HEK293 (cell line): ENCODE measurements around the gene MAPKAP1.

Experiments used
- CTCF ChIA-PET: fragments of 350-600 bp; formaldehyde crosslinking; extraction: SDS; loops from one replicate; lab custom pipeline; 2021; ENCODE audit warnings: antibody characterized with exemption; lab: Yijun Ruan, JAX
- POLR2A ChIA-PET: fragments of 300-600 bp; formaldehyde crosslinking; extraction: SDS; loops from one replicate; lab custom pipeline; 2020; ENCODE audit warnings: antibody characterized with exemption, inconsistent platforms; lab: Yijun Ruan, JAX
- H3K27ac ChIP-seq: fragments of 200-500 bp; sonication (Bioruptor generic); 2 replicates; pipeline ENCODE4 v1.5.1; 2014; ENCODE audit warnings: low read depth, low read length, control low read depth, inconsistent platforms; ENCODE audit errors: extremely low read depth
- H3K36me3 ChIP-seq, 2 experiments: fragments of 200-500 bp in 1 of 2; sonication (Bioruptor generic) in 1 of 2; 1 replicate in 1 of 2; 2 replicates in 1 of 2; pipeline ENCODE4 v1.5.1; 2014 to 2017; ENCODE audit warnings: inconsistent platforms in 2 of 2, low read length in 2 of 2; ENCODE audit not compliant: control insufficient read depth in 2 of 2, insufficient read depth in 1 of 2
- H3K4me1 ChIP-seq: fragments of 200-500 bp; sonication (Bioruptor generic); 2 replicates; pipeline ENCODE4 v1.5.1; 2014; ENCODE audit warnings: mild to moderate bottlenecking, low read length, inconsistent platforms; ENCODE audit not compliant: control insufficient read depth, insufficient read depth
- H3K4me3 ChIP-seq: 2 replicates; pipeline ENCODE4 v1.5.1; 2011; ENCODE audit warnings: low read depth, mild to moderate bottlenecking, control low read depth, low read length, moderate library complexity
- H3K9me3 ChIP-seq: fragments of 200-500 bp; sonication (Bioruptor generic); 2 replicates; pipeline ENCODE4 v1.5.1; 2014; ENCODE audit warnings: low read depth, low read length, inconsistent platforms; ENCODE audit not compliant: control insufficient read depth, insufficient read depth
- ATF2 ChIP-seq: fragments of 450-650 bp; formaldehyde crosslinking; IDR thresholded peaks from 2 replicates; pipeline ENCODE4 v1.5.1; 2016; ENCODE audit warnings: missing biosample characterization, missing genetic modification characterization, low read depth
- HOXD13 ChIP-seq: sonication (generic); formaldehyde crosslinking; IDR thresholded peaks from 2 replicates; pipeline ENCODE4 v1.8.0; 2022; ENCODE audit warnings: missing genetic modification reagents, borderline replicate concordance
- IKZF3 ChIP-seq: fragments of 450-650 bp; IDR thresholded peaks from 2 replicates; pipeline ENCODE4 v1.5.0; 2018; ENCODE audit warnings: missing biosample characterization, mild to moderate bottlenecking, missing genetic modification characterization, moderate library complexity
- SALL2 ChIP-seq: fragments of 450-650 bp; formaldehyde crosslinking; IDR thresholded peaks from 2 replicates; pipeline ENCODE4 v1.5.0; 2017; ENCODE audit warnings: missing biosample characterization, mild to moderate bottlenecking, missing genetic modification characterization, borderline replicate concordance
- TRIM28 ChIP-seq: IDR thresholded peaks from 2 replicates; pipeline ENCODE4 v1.6.1; 2011; ENCODE audit warnings: low read length, control low read depth, borderline replicate concordance
- ZFP37 ChIP-seq: fragments of 450-650 bp; formaldehyde crosslinking; IDR thresholded peaks from 2 replicates; pipeline ENCODE4 v1.5.1; 2016; ENCODE audit warnings: missing biosample characterization, missing genetic modification characterization
- ZNF114 ChIP-seq: fragments of 450-650 bp; formaldehyde crosslinking; IDR thresholded peaks from 2 replicates; pipeline ENCODE4 v1.5.0; 2017; ENCODE audit warnings: missing biosample characterization, missing genetic modification characterization
- ZNF121 ChIP-seq: fragments of 450-650 bp; formaldehyde crosslinking; IDR thresholded peaks from 2 replicates; pipeline ENCODE4 v1.5.1; 2016; ENCODE audit warnings: missing biosample characterization, missing genetic modification characterization
- ZNF138 ChIP-seq: fragments of 450-650 bp; formaldehyde crosslinking; IDR thresholded peaks from 2 replicates; pipeline ENCODE4 v1.5.1; 2016; ENCODE audit warnings: missing biosample characterization, missing genetic modification characterization, borderline replicate concordance
- ZNF26 ChIP-seq: fragments of 450-650 bp; formaldehyde crosslinking; IDR thresholded peaks from 2 replicates; pipeline ENCODE4 v1.5.1; 2016; ENCODE audit warnings: missing biosample characterization, missing genetic modification characterization
- ZNF292 ChIP-seq: fragments of 450-650 bp; formaldehyde crosslinking; IDR thresholded peaks from 2 replicates; pipeline ENCODE4 v1.5.1; 2016; ENCODE audit warnings: low read depth, missing biosample characterization, missing genetic modification characterization, borderline replicate concordance
- ZNF510 ChIP-seq: fragments of 450-650 bp; formaldehyde crosslinking; IDR thresholded peaks from 2 replicates; pipeline ENCODE4 v1.5.1; 2018; ENCODE audit warnings: mild to moderate bottlenecking, missing genetic modification characterization, missing biosample characterization; ENCODE audit not compliant: insufficient replicate concordance
- ZNF529 ChIP-seq: fragments of 450-650 bp; formaldehyde crosslinking; IDR thresholded peaks from 2 replicates; pipeline ENCODE4 v1.5.1; 2017; ENCODE audit warnings: missing genetic modification characterization, missing biosample characterization; ENCODE audit not compliant: insufficient replicate concordance
- ZNF530 ChIP-seq: fragments of 450-650 bp; formaldehyde crosslinking; IDR thresholded peaks from 2 replicates; pipeline ENCODE4 v1.5.1; 2016; ENCODE audit warnings: low read depth, missing biosample characterization, missing genetic modification characterization
- ZNF555 ChIP-seq: fragments of 450-650 bp; formaldehyde crosslinking; conservative IDR thresholded peaks from 2 replicates; pipeline ENCODE4 v1.5.1; 2017; ENCODE audit warnings: missing biosample characterization, mild to moderate bottlenecking, missing genetic modification characterization, inconsistent platforms
- ZNF561 ChIP-seq: fragments of 450-650 bp; IDR thresholded peaks from 2 replicates; pipeline ENCODE4 v1.5.1; 2018; ENCODE audit warnings: missing biosample characterization, missing genetic modification characterization, borderline replicate concordance
- ZNF624 ChIP-seq: fragments of 450-650 bp; formaldehyde crosslinking; IDR thresholded peaks from 2 replicates; pipeline ENCODE4 v1.5.1; 2017; ENCODE audit warnings: missing biosample characterization, missing genetic modification characterization
- ZNF76 ChIP-seq: fragments of 450-650 bp; formaldehyde crosslinking; IDR thresholded peaks from 2 replicates; pipeline ENCODE4; 2016; ENCODE audit warnings: low read depth, missing biosample characterization, missing genetic modification characterization, borderline replicate concordance
- ZNF768 ChIP-seq: fragments of 450-650 bp; formaldehyde crosslinking; IDR thresholded peaks from 2 replicates; pipeline ENCODE4 v1.5.1; 2018; ENCODE audit warnings: missing biosample characterization, mild to moderate bottlenecking, missing genetic modification characterization
- ZNF830 ChIP-seq: fragments of 450-650 bp; IDR thresholded peaks from 2 replicates; pipeline ENCODE4 v1.5.0; 2018; ENCODE audit warnings: missing biosample characterization, missing genetic modification characterization, low read depth, mild to moderate bottlenecking, moderate library complexity
- TF ChIP-seq, protein P1 (sequence below): fragments of 450-650 bp; formaldehyde crosslinking; IDR thresholded peaks from 2 replicates; pipeline ENCODE4 v1.5.1; 2016; ENCODE audit warnings: missing biosample characterization, missing genetic modification characterization
- TF ChIP-seq, protein P2 (sequence below): fragments of 450-650 bp; formaldehyde crosslinking; IDR thresholded peaks from 2 replicates; pipeline ENCODE4 v1.5.1; 2016; ENCODE audit warnings: missing biosample characterization, missing genetic modification characterization, borderline replicate concordance

Gene MAPKAP1

GRCh38 chr9:125421591-125422181 lies 285.3 kb downstream of the MAPKAP1 start:
- POLR2A ChIA-PET: no interaction called here
- TF ChIP-seq ZNF830 (tag by site-specific recombination) (no peak), ZNF510 (no peak)
- CTCF ChIA-PET: interaction anchor here (1.1 to 1.4 kb wide), 2 partner anchors 14 kb away, joined by 3 read pairs; no protein-coding TSS in a partner anchor

DNA sequence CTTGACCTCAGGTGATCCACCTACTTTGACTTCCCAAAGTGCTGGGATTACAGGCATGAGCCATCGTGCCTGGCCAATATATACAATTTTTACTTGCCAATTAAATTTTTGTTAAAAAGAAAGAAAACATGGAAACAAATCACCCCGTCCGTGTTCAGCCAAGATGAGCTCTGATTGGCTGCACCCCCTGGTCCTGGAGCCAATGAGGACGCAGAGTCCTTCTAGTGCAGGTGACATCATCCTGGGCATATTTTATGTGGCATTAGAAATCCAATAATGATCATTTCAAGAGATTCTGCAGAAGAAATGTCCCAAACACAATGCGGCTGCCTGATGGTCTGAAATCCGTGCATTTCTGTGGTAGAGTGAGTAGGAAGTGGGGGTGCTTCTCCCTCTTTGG lies 285.8 kb downstream of the MAPKAP1 start:
- Histone ChIP-seq H3K36me3 (no peaks in the 10 kb centered on the region), H3K4me1 (no peaks in the 10 kb centered on the region), H3K9me3 (no peaks in the 10 kb centered on the region)
- POLR2A ChIA-PET: no interaction called here
- no peak for TF ChIP-seq ZNF76 (tag by site-specific recombination)
- no peak for TF ChIP-seq ZNF114 (tag by site-specific recombination)
- TF ChIP-seq, protein P1, sequence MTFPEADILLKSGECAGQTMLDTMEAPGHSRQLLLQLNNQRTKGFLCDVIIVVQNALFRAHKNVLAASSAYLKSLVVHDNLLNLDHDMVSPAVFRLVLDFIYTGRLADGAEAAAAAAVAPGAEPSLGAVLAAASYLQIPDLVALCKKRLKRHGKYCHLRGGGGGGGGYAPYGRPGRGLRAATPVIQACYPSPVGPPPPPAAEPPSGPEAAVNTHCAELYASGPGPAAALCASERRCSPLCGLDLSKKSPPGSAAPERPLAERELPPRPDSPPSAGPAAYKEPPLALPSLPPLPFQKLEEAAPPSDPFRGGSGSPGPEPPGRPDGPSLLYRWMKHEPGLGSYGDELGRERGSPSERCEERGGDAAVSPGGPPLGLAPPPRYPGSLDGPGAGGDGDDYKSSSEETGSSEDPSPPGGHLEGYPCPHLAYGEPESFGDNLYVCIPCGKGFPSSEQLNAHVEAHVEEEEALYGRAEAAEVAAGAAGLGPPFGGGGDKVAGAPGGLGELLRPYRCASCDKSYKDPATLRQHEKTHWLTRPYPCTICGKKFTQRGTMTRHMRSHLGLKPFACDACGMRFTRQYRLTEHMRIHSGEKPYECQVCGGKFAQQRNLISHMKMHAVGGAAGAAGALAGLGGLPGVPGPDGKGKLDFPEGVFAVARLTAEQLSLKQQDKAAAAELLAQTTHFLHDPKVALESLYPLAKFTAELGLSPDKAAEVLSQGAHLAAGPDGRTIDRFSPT (tag by site-specific recombination): no peak
- TF ChIP-seq ZNF561 (tag by site-specific recombination): no peak
- no peak for TF ChIP-seq ZNF530 (tag by site-specific recombination)
- no peak for TF ChIP-seq ZNF555 (tag by site-specific recombination)
- TF ChIP-seq ZNF292 (tag by site-specific recombination): no peak
- no peak for TF ChIP-seq ZFP37
- TF ChIP-seq ZNF138: no peak
- TF ChIP-seq ATF2 (tag by site-specific recombination): no peak
- TF ChIP-seq, protein P2, sequence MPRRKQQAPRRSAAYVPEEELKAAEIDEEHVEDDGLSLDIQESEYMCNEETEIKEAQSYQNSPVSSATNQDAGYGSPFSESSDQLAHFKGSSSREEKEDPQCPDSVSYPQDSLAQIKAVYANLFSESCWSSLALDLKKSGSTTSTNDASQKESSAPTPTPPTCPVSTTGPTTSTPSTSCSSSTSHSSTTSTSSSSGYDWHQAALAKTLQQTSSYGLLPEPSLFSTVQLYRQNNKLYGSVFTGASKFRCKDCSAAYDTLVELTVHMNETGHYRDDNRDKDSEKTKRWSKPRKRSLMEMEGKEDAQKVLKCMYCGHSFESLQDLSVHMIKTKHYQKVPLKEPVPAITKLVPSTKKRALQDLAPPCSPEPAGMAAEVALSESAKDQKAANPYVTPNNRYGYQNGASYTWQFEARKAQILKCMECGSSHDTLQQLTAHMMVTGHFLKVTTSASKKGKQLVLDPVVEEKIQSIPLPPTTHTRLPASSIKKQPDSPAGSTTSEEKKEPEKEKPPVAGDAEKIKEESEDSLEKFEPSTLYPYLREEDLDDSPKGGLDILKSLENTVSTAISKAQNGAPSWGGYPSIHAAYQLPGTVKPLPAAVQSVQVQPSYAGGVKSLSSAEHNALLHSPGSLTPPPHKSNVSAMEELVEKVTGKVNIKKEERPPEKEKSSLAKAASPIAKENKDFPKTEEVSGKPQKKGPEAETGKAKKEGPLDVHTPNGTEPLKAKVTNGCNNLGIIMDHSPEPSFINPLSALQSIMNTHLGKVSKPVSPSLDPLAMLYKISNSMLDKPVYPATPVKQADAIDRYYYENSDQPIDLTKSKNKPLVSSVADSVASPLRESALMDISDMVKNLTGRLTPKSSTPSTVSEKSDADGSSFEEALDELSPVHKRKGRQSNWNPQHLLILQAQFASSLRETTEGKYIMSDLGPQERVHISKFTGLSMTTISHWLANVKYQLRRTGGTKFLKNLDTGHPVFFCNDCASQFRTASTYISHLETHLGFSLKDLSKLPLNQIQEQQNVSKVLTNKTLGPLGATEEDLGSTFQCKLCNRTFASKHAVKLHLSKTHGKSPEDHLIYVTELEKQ (tag by site-specific recombination): no peak
- TF ChIP-seq ZNF121 (tag by site-specific recombination): no peak
- no peak for TF ChIP-seq ZNF624 (tag by site-specific recombination)
- no peak for TF ChIP-seq IKZF3 (tag by site-specific recombination)
- no peak for TF ChIP-seq TRIM28
- TF ChIP-seq ZNF26: no peak
- no peak for TF ChIP-seq ZNF768 (tag by site-specific recombination)
- TF ChIP-seq SALL2: no peak
- no peak for TF ChIP-seq ZNF529 (tag by site-specific recombination)
- no peak for TF ChIP-seq HOXD13 (CRISPR knock-in tag)
- TF ChIP-seq, all 188 proteins: peak for 0
- Histone ChIP-seq H3K27ac (no peak overlapping the region), H3K4me3 (no peak overlapping the region)
- CTCF ChIA-PET: interaction anchor here (0.7 to 1.4 kb wide), 2 partner anchors 13 to 14 kb away, joined by 3 to 4 read pairs; no protein-coding TSS in a partner anchor

More at GRCh38 chr9:125421591-125422181, 285.3 kb downstream of the MAPKAP1 start:
- H3K4me1 ChIP-seq: no peaks in the 10 kb centered on the region
- H3K27ac ChIP-seq: no peak overlapping the region
- no peaks in the 10 kb centered on the region for H3K9me3 ChIP-seq
- H3K36me3 ChIP-seq: no peaks in the 10 kb centered on the region
- no peak overlapping the region for H3K4me3 ChIP-seq
